A673 (cell line): ENCODE results near the gene PCDHB14. TPM values are rescaled to one million over a fixed set of nuclear protein-coding genes. Genes with fewer than 3 reads are reported as not detected.
A peak's percentile ranks its signal among the peaks of the same experiment; 100 is the strongest.

Experiments used
- BruUV-seq: library from RNA; stranded (reverse); fragments of 400-500 nt; replicated peaks from 2 replicates; lab custom pipeline; 2021; lab: Mats Ljungman, UMichigan
- CTCF ChIA-PET: fragments of 300-600 bp; sonication (Branson Sonifier 250); formaldehyde crosslinking; loops from one replicate; lab custom pipeline; 2022; ENCODE audit warnings: antibody characterized with exemption; lab: Charles Lee
- POLR2A ChIA-PET: fragments of 300-600 bp; sonication (Branson Sonifier 250); formaldehyde crosslinking; loops from one replicate; lab custom pipeline; 2022; ENCODE audit warnings: antibody characterized with exemption; ENCODE audit not compliant: low non-redundant PET; lab: Charles Lee
- DNase-seq: peaks from one replicate; pipeline ENCODE4 v3.0.0-alpha.2; 2015; ENCODE audit warnings: low spot score
- H3K27ac ChIP-seq: fragments of 200-600 bp; sonication (generic); 2 replicates; pipeline ENCODE4 v1.5.1; 2016; ENCODE audit warnings: mixed run types, low read depth, mild to moderate bottlenecking, mixed read lengths, antibody characterized with exemption, low read length; ENCODE audit not compliant: poor library complexity, severe bottlenecking
- H3K27me3 ChIP-seq: fragments of 200-600 bp; sonication (generic); replicated peaks from 2 replicates; pipeline ENCODE4 v1.6.1; 2017; ENCODE audit warnings: mixed run types, low read depth, mild to moderate bottlenecking, mixed read lengths, antibody characterized with exemption, low read length; ENCODE audit not compliant: insufficient read depth, poor library complexity
- H3K36me3 ChIP-seq: fragments of 200-600 bp; sonication (generic); 2 replicates; pipeline ENCODE4 v1.6.1; 2016; ENCODE audit warnings: mixed run types, mild to moderate bottlenecking, mixed read lengths, antibody characterized with exemption, low read length; ENCODE audit not compliant: insufficient read depth, poor library complexity, severe bottlenecking
- H3K4me1 ChIP-seq: fragments of 200-600 bp; sonication (generic); 2 replicates; pipeline ENCODE4 v1.6.1; 2017; ENCODE audit warnings: mixed run types, mild to moderate bottlenecking, mixed read lengths, antibody characterized with exemption, low read length; ENCODE audit not compliant: insufficient read depth, poor library complexity, severe bottlenecking
- H3K4me3 ChIP-seq: fragments of 200-600 bp; sonication (generic); 2 replicates; pipeline ENCODE4 v1.5.1; 2016; ENCODE audit warnings: low read depth, mixed run types, mild to moderate bottlenecking, mixed read lengths, low read length; ENCODE audit not compliant: poor library complexity, severe bottlenecking
- H3K9me3 ChIP-seq: fragments of 200-600 bp; sonication (generic); 2 replicates; pipeline ENCODE4 v1.6.1; 2016; ENCODE audit warnings: mixed run types, low read depth, mild to moderate bottlenecking, mixed read lengths, antibody characterized with exemption, low read length; ENCODE audit not compliant: poor library complexity, severe bottlenecking
- EZH2 ChIP-seq: fragments of 200-600 bp; sonication (generic); IDR thresholded peaks from 2 replicates; pipeline ENCODE4 v1.6.1; 2017; ENCODE audit warnings: borderline replicate concordance, low read depth, mild to moderate bottlenecking, mixed read lengths, antibody characterized with exemption, low read length; ENCODE audit not compliant: poor library complexity, severe bottlenecking
- intact Hi-C: fragments of 100-400 bp; cut with micrococcal nuclease; formaldehyde crosslinking; loops from one replicate; pipeline ENCODE4 v1.10.0; 2022; ENCODE audit not compliant: unreplicated experiment
- total RNA-seq: library from RNA; stranded (reverse); gene quantifications from 2 replicates; pipeline ENCODE4 v1.2.3, GENCODE V29; 2021
- TF ChIP-seq, protein P1 (sequence below): fragments of 300-800, 200-600 bp; sonication (generic); conservative IDR thresholded peaks from 2 replicates; pipeline ENCODE4 v1.5.1; 2017; ENCODE audit warnings: low read depth, mild to moderate bottlenecking, antibody characterized with exemption, low read length, moderate library complexity, mixed read lengths

Gene PCDHB14
- total RNA-seq, 1 experiment from 2014 or later, result 7.4 TPM

- POLR2A ChIA-PET, result interaction anchor here (0.6 kb wide), 1 partner anchor 365 kb away, joined by 3 read pairs; no protein-coding TSS in a partner anchor
- H3K4me3 ChIP-seq, result no peak overlapping the region
- peak; percentile 7 for DNase-seq
- H3K36me3 ChIP-seq, result no peaks in the 10 kb centered on the region
- H3K27me3 ChIP-seq, result no peaks in the 10 kb centered on the region
- TF ChIP-seq EZH2, result no peak
- TF ChIP-seq, protein P1, sequence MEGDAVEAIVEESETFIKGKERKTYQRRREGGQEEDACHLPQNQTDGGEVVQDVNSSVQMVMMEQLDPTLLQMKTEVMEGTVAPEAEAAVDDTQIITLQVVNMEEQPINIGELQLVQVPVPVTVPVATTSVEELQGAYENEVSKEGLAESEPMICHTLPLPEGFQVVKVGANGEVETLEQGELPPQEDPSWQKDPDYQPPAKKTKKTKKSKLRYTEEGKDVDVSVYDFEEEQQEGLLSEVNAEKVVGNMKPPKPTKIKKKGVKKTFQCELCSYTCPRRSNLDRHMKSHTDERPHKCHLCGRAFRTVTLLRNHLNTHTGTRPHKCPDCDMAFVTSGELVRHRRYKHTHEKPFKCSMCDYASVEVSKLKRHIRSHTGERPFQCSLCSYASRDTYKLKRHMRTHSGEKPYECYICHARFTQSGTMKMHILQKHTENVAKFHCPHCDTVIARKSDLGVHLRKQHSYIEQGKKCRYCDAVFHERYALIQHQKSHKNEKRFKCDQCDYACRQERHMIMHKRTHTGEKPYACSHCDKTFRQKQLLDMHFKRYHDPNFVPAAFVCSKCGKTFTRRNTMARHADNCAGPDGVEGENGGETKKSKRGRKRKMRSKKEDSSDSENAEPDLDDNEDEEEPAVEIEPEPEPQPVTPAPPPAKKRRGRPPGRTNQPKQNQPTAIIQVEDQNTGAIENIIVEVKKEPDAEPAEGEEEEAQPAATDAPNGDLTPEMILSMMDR, result 0 out of 2 replicates have a peak, but pooled peaks have one; percentile 26
- BruUV-seq, result no TSS peak
- H3K27ac ChIP-seq, result no peak overlapping the region
- no peaks in the 10 kb centered on the region for H3K4me1 ChIP-seq
- intact Hi-C loops, result no loop called here
- CTCF ChIA-PET, result no interaction called here
- peaks cover 26% of the 10 kb centered on the region for H3K9me3 ChIP-seq
Observed at GRCh38 chr5:141272906-141273305, 49.8 kb downstream of the PCDHB14 start.

Other genes starting within 250 kb of the PCDHB14 start
- 0.04 and 0.06 TPM in 2 replicates for gene PCDHB1, start 172.0 kb upstream of the PCDHB14 start, total RNA-seq
- 31.3 and 35.0 TPM in 2 replicates for gene PCDHB2, start 128.7 kb upstream of the PCDHB14 start, total RNA-seq
- 2.6 and 4.9 TPM in 2 replicates for gene PCDHB3, start 122.9 kb upstream of the PCDHB14 start, total RNA-seq
- 2.4 and 2.7 TPM in 2 replicates for gene PCDHB4, start 101.5 kb upstream of the PCDHB14 start, total RNA-seq
- 21.0 and 23.6 TPM in 2 replicates for gene PCDHB5, start 88.1 kb upstream of the PCDHB14 start, total RNA-seq
- 7.3 and 9.1 TPM in 2 replicates for gene PCDHB6, start 73.3 kb upstream of the PCDHB14 start, total RNA-seq
- 2.0 and 2.3 TPM in 2 replicates for gene PCDHB7, start 50.7 kb upstream of the PCDHB14 start, total RNA-seq
- 7.7 and 8.5 TPM in 2 replicates for gene PCDHB8, start 45.6 kb upstream of the PCDHB14 start, total RNA-seq
- 11.3 and 12.8 TPM in 2 replicates for gene PCDHB16, start 41.0 kb upstream of the PCDHB14 start, total RNA-seq
- gene PCDHB9, start 36.2 kb upstream of the PCDHB14 start, total RNA-seq, result 5.6 and 7.9 TPM in 2 replicates
- gene PCDHB10, start 31.0 kb upstream of the PCDHB14 start, total RNA-seq, result 2.7 and 2.8 TPM in 2 replicates
- gene PCDHB11, start 23.7 kb upstream of the PCDHB14 start, total RNA-seq, result 14.2 and 15.3 TPM in 2 replicates
- gene PCDHB12, start 14.6 kb upstream of the PCDHB14 start, total RNA-seq, result 5.1 and 6.7 TPM in 2 replicates
- 1.8 and 2.5 TPM in 2 replicates for gene PCDHB13, start 9.4 kb upstream of the PCDHB14 start, total RNA-seq
- 1.2 and 2.3 TPM in 2 replicates for gene PCDHB15, start 22.1 kb downstream of the PCDHB14 start, total RNA-seq
- gene SLC25A2, start 80.7 kb downstream of the PCDHB14 start, total RNA-seq, result 0.88 and 1.0 TPM in 2 replicates
- 73.4 and 78.3 TPM in 2 replicates for gene TAF7, start 97.4 kb downstream of the PCDHB14 start, total RNA-seq
- 2.2 and 2.3 TPM in 2 replicates for gene PCDHGA1, start 107.2 kb downstream of the PCDHB14 start, total RNA-seq
- 1.5 and 1.8 TPM in 2 replicates for gene PCDHGA2, start 115.4 kb downstream of the PCDHB14 start, total RNA-seq
- 0.85 and 0.97 TPM in 2 replicates for gene PCDHGA3, start 120.5 kb downstream of the PCDHB14 start, total RNA-seq
- gene PCDHGB1, start 126.8 kb downstream of the PCDHB14 start, total RNA-seq, result 7.6 TPM in 2 replicates
- gene PCDHGA4, start 131.7 kb downstream of the PCDHB14 start, total RNA-seq, result 2.9 and 3.5 TPM in 2 replicates
- 6.2 and 6.5 TPM in 2 replicates for gene PCDHGB2, start 136.7 kb downstream of the PCDHB14 start, total RNA-seq
- 2.4 and 2.6 TPM in 2 replicates for gene PCDHGA5, start 140.8 kb downstream of the PCDHB14 start, total RNA-seq
- 3.3 and 3.4 TPM in 2 replicates for gene PCDHGB3, start 146.9 kb downstream of the PCDHB14 start, total RNA-seq
- 20.2 and 21.6 TPM in 2 replicates for gene PCDHGA6, start 150.5 kb downstream of the PCDHB14 start, total RNA-seq
- gene PCDHGA7, start 159.4 kb downstream of the PCDHB14 start, total RNA-seq, result 9.6 and 10.9 TPM in 2 replicates
- gene PCDHGB4, start 164.4 kb downstream of the PCDHB14 start, total RNA-seq, result 2.5 and 3.3 TPM in 2 replicates
- gene PCDHGA8, start 169.3 kb downstream of the PCDHB14 start, total RNA-seq, result 2.2 and 2.6 TPM in 2 replicates
- gene PCDHGB5, start 174.6 kb downstream of the PCDHB14 start, total RNA-seq, result 43.3 and 45.0 TPM in 2 replicates
- gene PCDHGA9, start 179.4 kb downstream of the PCDHB14 start, total RNA-seq, result 5.0 and 6.6 TPM in 2 replicates
- gene PCDHGB6, start 184.7 kb downstream of the PCDHB14 start, total RNA-seq, result 4.5 and 4.6 TPM in 2 replicates
- 3.6 TPM in 2 replicates for gene PCDHGA10, start 189.6 kb downstream of the PCDHB14 start, total RNA-seq
- 3.7 and 4.0 TPM in 2 replicates for gene PCDHGB7, start 194.3 kb downstream of the PCDHB14 start, total RNA-seq
- gene PCDHGA11, start 197.7 kb downstream of the PCDHB14 start, total RNA-seq, result 34.9 and 35.5 TPM in 2 replicates
- 3.5 and 3.6 TPM in 2 replicates for gene PCDHGA12, start 207.2 kb downstream of the PCDHB14 start, total RNA-seq